ENCODE measurements around the gene TADA1.

Gene TADA1, protein sequence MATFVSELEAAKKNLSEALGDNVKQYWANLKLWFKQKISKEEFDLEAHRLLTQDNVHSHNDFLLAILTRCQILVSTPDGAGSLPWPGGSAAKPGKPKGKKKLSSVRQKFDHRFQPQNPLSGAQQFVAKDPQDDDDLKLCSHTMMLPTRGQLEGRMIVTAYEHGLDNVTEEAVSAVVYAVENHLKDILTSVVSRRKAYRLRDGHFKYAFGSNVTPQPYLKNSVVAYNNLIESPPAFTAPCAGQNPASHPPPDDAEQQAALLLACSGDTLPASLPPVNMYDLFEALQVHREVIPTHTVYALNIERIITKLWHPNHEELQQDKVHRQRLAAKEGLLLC

GRCh38 chr1:166875734-166876539, at the start of gene TADA1:
Gene TADA1, minus strand, starts transcription at chr1:166876264. Its CDS starts 31 bp downstream, at chr1:166876233.
- DNase-seq (ENCODE audit: low read depth in 2 of 2): peak; percentile 96 to 97

GRCh38 chr1:166924823-166925541, 48.9 kb upstream of the TADA1 start:
- DNase-seq (ENCODE audit: low read depth in 2 of 2): no peak

- no peak for DNase-seq (ENCODE audit: low read depth in 2 of 2)
Measured at GRCh38 chr1:166920561-166921475, 44.8 kb upstream of the TADA1 start.

DNA sequence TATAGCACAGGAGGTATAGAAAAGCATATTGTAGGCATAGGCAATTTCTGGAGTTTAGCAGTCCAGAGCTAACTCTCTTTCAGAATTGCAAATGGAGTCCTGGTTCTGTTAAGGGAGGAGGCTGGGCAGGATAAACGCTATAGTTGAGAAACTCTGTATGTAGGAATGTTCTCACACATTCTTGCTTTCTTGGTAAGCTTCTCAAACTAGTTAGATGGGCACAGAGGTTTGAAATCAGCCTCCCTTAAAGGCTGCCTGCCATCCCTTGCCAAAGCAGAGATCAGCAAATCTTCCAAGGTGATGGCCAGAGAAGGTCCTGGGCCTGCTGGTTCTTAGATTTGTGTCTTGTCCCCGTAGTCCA, 42.9 kb upstream of the TADA1 start:
- DNase-seq (ENCODE audit: low read depth in 2 of 2): no peak

GRCh38 chr1:166918088-166918955, 42.3 kb upstream of the TADA1 start:
- DNase-seq (ENCODE audit: low read depth in 2 of 2): no peak

DNA sequence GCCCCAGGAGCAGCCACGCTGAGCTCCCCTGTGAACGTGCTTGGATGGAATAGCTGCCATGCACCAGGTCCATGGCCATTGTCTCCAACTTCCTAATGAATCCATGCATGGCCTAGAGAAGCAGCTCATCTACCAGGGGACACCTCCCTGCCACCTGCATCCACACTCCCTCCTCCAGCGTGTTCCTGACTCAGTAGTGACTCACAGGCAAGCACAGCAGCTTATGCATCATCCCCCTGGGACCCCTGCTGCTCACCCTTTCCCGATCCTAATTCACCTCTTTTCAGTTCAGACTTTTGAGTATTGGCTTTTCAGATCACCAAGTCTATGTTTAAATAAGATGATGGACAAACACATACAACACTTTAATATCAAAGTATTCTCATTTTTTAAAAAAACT, 39.9 kb upstream of the TADA1 start:
- no peak for DNase-seq (ENCODE audit: low read depth in 2 of 2)

DNA sequence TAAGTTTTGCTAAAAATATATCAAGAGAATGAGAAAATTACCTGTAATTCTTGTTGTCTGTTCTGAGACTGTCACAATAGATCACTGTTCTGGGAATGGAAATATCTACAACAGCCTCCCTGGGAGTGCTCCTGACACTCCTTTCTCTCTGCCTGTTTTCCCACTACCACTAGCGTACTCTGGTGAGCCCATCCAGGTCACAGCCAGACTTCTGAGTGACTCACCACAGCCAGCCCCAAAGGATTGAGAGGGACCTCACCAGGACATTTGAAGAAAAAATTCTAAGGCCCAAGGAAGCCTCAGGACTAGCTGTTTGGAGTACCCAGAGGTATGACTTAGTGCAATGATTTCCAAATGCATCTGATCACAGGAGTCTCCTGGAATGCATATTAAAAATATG, 39.0 kb upstream of the TADA1 start:
- DNase-seq (ENCODE audit: low read depth in 2 of 2): no peak

GRCh38 chr1:166914111-166914510, 38.0 kb upstream of the TADA1 start:
- DNase-seq (ENCODE audit: low read depth in 2 of 2): no peak

DNA sequence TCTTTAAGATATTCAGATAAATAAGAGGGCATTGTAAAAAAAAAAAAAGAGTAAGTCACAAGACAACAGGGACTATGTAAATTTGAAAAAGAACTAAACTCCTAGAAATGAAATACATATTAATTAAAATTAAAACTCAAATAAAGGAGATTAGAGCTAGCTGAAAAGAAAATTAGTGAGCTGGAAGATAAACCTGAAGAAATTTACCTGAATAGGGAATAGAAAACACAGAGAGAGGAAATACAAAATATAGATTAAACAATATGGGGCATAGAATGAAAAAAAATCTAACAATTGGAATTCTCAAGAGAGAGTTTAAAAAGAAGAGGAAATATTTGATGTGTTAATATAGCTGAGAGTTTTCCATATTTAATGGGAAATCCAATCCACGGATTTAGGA, 35.6 kb upstream of the TADA1 start:
- DNase-seq (ENCODE audit: low read depth in 2 of 2): no peak

- peak; percentile 34 to 62 for DNase-seq (ENCODE audit: low read depth in 2 of 2)
Measured at GRCh38 chr1:166910396-166910994, 34.4 kb upstream of the TADA1 start.

GRCh38 chr1:166908942-166909341, 32.9 kb upstream of the TADA1 start:
- DNase-seq (ENCODE audit: low read depth in 2 of 2): no peak

- no peak for DNase-seq (ENCODE audit: low read depth in 2 of 2)
Measured at GRCh38 chr1:166907763-166908162, 31.7 kb upstream of the TADA1 start.

DNA sequence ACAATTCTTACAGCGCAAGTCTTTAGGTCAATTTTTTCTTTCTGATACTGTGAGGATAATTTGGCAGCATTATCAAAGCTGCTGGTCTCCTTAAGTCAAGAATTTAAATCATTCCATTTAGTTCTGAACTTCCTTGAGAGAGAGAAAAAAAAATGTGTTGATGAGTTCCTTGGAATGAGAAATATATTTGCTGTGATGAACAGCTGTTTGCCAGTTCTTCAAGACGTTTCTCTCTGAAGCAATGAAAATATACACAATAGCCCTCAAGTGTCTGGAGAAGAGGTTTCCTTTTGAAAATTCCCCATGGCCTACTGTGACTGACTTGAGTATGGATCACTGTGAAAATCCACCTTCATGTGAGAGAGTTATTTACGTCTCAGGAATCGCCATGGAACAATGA, 31.0 kb upstream of the TADA1 start:
- DNase-seq (ENCODE audit: low read depth in 2 of 2): no peak

DNA sequence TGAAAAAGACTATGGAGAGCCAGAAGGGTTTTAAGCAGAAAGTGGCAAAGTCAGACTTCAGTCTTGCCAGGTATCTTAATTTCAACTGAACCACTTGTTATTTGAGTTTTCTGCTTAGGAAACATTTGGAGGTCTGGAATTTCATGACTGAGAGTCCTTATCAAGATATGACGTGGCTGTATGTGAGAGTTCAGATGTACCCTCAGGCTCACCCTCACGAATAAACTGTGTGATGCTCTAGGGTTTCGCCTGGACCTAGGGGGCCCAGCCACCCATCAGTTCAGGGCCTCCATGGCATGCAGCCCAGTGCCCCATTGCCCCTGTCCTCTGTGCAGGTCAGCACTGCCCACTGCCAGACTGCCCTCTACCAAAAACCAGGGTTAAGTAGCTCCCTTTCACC, 30.6 kb upstream of the TADA1 start:
- no peak for DNase-seq (ENCODE audit: low read depth in 2 of 2)

DNA sequence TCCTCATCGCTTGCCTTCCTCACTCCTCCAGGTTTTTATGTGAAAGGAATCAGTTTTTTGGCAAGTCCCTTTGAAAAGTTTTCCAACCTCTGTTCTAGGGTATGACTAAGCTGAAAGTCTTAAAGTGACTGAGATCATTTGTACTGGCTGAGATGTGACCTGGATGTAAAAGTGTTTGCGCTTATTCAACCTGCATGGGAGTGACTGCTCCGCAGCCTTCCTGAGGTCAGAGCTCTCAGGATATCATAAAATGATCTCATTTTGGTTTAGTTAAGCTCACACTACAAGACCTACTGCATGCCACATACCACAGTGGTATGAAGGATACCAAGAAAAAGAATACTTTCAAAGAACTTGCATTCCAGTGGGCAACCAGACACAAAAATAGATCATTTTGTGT, 29.8 kb upstream of the TADA1 start:
- DNase-seq (ENCODE audit: low read depth in 2 of 2): no peak

DNA sequence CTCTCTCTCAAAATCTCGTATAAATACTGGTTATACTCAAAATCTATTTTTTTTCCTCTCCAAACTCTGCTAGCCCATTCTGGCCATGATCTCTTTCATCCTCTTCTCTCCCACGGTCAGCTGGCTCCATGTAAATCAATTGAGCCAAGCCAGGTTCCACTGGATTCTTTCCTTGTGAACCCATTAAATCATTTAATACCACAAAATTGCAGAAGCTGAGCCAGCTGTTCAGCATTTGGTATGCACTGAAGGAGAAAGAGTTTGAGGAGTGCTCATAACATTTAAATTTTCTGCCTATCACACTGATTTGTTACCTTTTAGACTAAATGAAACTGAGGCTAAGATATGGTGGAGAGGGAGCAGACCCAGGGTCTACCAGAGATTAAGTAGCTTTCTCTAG, 29.1 kb upstream of the TADA1 start:
- no peak for DNase-seq (ENCODE audit: low read depth in 2 of 2)

- DNase-seq (ENCODE audit: low read depth in 2 of 2): no peak
Measured at GRCh38 chr1:166903232-166903631, 27.2 kb upstream of the TADA1 start.

- no peak for DNase-seq (ENCODE audit: low read depth in 2 of 2)
Measured at GRCh38 chr1:166902279-166902678, 26.2 kb upstream of the TADA1 start.

- DNase-seq (ENCODE audit: low read depth in 2 of 2): no peak
Measured at GRCh38 chr1:166900987-166901386, 24.9 kb upstream of the TADA1 start.

GRCh38 chr1:166899769-166900168, 23.7 kb upstream of the TADA1 start:
- no peak for DNase-seq (ENCODE audit: low read depth in 2 of 2)
